K562 (cell line): ENCODE results near the gene ATG13. TPM values are rescaled to one million over a fixed set of nuclear protein-coding genes. Genes with fewer than 3 reads are reported as not detected.

Experiments used
- ATAC-seq: fragments of 200-7000 bp; cut with Tn5 transposase; 3 replicates; pipeline ENCODE4 v1.9.1; 2020; ENCODE audit warnings: moderate library complexity
- BruUV-seq: library from RNA; stranded (reverse); fragments of 400-500 nt; replicated peaks from 2 replicates; lab custom pipeline; 2021; lab: Mats Ljungman, UMichigan
- CTCF ChIA-PET: fragments of 300-600 bp; formaldehyde crosslinking; extraction: SDS; loops from one replicate; lab custom pipeline; 2021; ENCODE audit warnings: low intra/inter-chr PET ratio; lab: Yijun Ruan, JAX
- POLR2A ChIA-PET: fragments of 300-600, 350-650 bp; sonication (Branson Sonifier 250); formaldehyde crosslinking; extraction: SDS; loops from one replicate; lab custom pipeline; 2021; ENCODE audit warnings: antibody characterized with exemption, inconsistent platforms; lab: Yijun Ruan, JAX
- DNase-seq, 4 experiments: peaks; one replicate each; pipeline versions ENCODE4 v3.0.0 to v3.0.0-alpha.2; 2011 to 2018; ENCODE audit warnings: low spot score in 3 of 4, mixed read lengths in 3 of 4; ENCODE audit errors: extremely low read depth in 1 of 4
- FAIRE-seq: peaks from 2 replicates; lab custom pipeline; 2011; peaks lifted over from hg19 to GRCh38; lab: Jason Lieb, UNC
- H2AFZ ChIP-seq: 2 replicates; pipeline ENCODE4 v1.6.0; 2011; ENCODE audit warnings: low read depth, low read length, control low read depth, inconsistent platforms
- H3K27ac ChIP-seq: fragments of 200-600 bp; 3 replicates; pipeline ENCODE4 v1.8.0; 2011; ENCODE audit warnings: low read depth, mild to moderate bottlenecking, control low read depth, inconsistent platforms, low read length, moderate library complexity, mixed read lengths; ENCODE audit errors: extremely low read depth
- H3K27me3 ChIP-seq, 2 experiments: fragments of 300-600 bp in 1 of 2; 2 replicates in 1 of 2; 3 replicates in 1 of 2; pipeline versions ENCODE4 v1.6.0 to v1.8.0; 2011; ENCODE audit warnings: inconsistent platforms in 2 of 2, low read length in 2 of 2, mild to moderate bottlenecking in 1 of 2, mixed read lengths in 1 of 2, moderate library complexity in 1 of 2; ENCODE audit not compliant: control insufficient read depth in 2 of 2, insufficient read depth in 2 of 2
- H3K36me3 ChIP-seq: fragments of 300-600 bp; 3 replicates; pipeline ENCODE4 v1.8.0; 2011; ENCODE audit warnings: mild to moderate bottlenecking, low read length, inconsistent platforms; ENCODE audit not compliant: control insufficient read depth, insufficient read depth
- H3K4me1 ChIP-seq, 2 experiments: fragments of 200-600 bp in 1 of 2; replicated peaks in 1 of 2; 2 replicates in 1 of 2; 3 replicates in 1 of 2; pipeline versions ENCODE4 v1.5.1 to v1.8.0; 2011; ENCODE audit warnings: inconsistent platforms in 2 of 2, low read length in 2 of 2, mild to moderate bottlenecking in 1 of 2, mixed read lengths in 1 of 2, moderate library complexity in 1 of 2; ENCODE audit not compliant: control insufficient read depth in 2 of 2, insufficient read depth in 2 of 2
- H3K4me2 ChIP-seq: 2 replicates; pipeline ENCODE4 v1.6.1; 2011; ENCODE audit warnings: low read length, control low read depth, inconsistent platforms, mixed read lengths; ENCODE audit not compliant: insufficient read depth
- H3K4me3 ChIP-seq: fragments of 200-600 bp; sonication (generic), shearing (Covaris generic); 2 replicates; pipeline ENCODE4 v1.5.1; 2016; ENCODE audit warnings: control low read depth, inconsistent platforms
- H3K79me2 ChIP-seq: fragments of 200-600 bp; 3 replicates; pipeline ENCODE4 v1.8.0; 2011; ENCODE audit warnings: low read length, inconsistent platforms; ENCODE audit not compliant: control insufficient read depth, insufficient read depth
- H3K9ac ChIP-seq, 2 experiments: 2 replicates each; pipeline versions ENCODE4 v1.6.0 to v1.6.1; 2011; ENCODE audit warnings: low read depth in 2 of 2, low read length in 2 of 2, control low read depth in 1 of 2, inconsistent platforms in 1 of 2, mild to moderate bottlenecking in 1 of 2, mixed read lengths in 1 of 2; ENCODE audit not compliant: insufficient read depth in 1 of 2
- H3K9me1 ChIP-seq: one replicate; pipeline ENCODE4 v1.6.0; 2011; ENCODE audit warnings: inconsistent platforms, mild to moderate bottlenecking, low read length, moderate library complexity; ENCODE audit not compliant: control insufficient read depth, insufficient read depth
- H3K9me3 ChIP-seq: replicated peaks from 2 replicates; pipeline ENCODE4 v1.5.1; 2011; ENCODE audit warnings: low read depth, low read length, inconsistent platforms; ENCODE audit not compliant: control insufficient read depth, insufficient read depth
- H4K20me1 ChIP-seq: replicated peaks from 2 replicates; pipeline ENCODE4 v1.6.1; 2011; ENCODE audit warnings: low read length, inconsistent platforms, mixed read lengths; ENCODE audit not compliant: control insufficient read depth, insufficient read depth
- BMI1 ChIP-seq: fragments of 150-350 bp; IDR thresholded peaks from 2 replicates; pipeline ENCODE4 v1.6.1; 2014; ENCODE audit warnings: low read length
- CC2D1A ChIP-seq: fragments of 450-650 bp; IDR thresholded peaks from 2 replicates; pipeline ENCODE4 v1.6.1; 2017; ENCODE audit warnings: mild to moderate bottlenecking
- HNRNPK ChIP-seq: fragments of 200-400 bp; formaldehyde crosslinking; IDR thresholded peaks from one replicate; pipeline ENCODE4 v1.6.1; 2018; ENCODE audit warnings: mild to moderate bottlenecking, low read depth, low read length; ENCODE audit not compliant: poor library complexity, severe bottlenecking
- NCOA2 ChIP-seq, 2 experiments: fragments of 450-650 bp; IDR thresholded peaks; 2 replicates each; pipeline ENCODE4 v1.6.1; 2018; ENCODE audit warnings: mild to moderate bottlenecking in 2 of 2, moderate library complexity in 1 of 2; ENCODE audit not compliant: partially characterized antibody in 2 of 2
- RHOXF2B ChIP-seq: fragments of 250-450 bp; sonication (Bioruptor Pico); conservative IDR thresholded peaks from 2 replicates; pipeline ENCODE4 v1.5.1; 2021
- SMARCA5 ChIP-seq: fragments of 450-650 bp; IDR thresholded peaks from 2 replicates; pipeline ENCODE4 v1.6.1; 2016
- YBX1 ChIP-seq: fragments of 450-650 bp; IDR thresholded peaks from 2 replicates; pipeline ENCODE4 v1.7.1; 2016; ENCODE audit warnings: mild to moderate bottlenecking
- ZNF3 ChIP-seq: fragments of 250-450 bp; sonication (Bioruptor Pico); IDR thresholded peaks from 2 replicates; pipeline ENCODE4 v1.5.0; 2021; ENCODE audit warnings: mild to moderate bottlenecking, moderate library complexity
- ZNF316 ChIP-seq: fragments of 450-650 bp; IDR thresholded peaks from 2 replicates; pipeline ENCODE4 v1.6.1; 2016
- ZNF431 ChIP-seq: sonication (generic); formaldehyde crosslinking; IDR thresholded peaks from 2 replicates; pipeline ENCODE4 v1.8.0; 2022; ENCODE audit warnings: mild to moderate bottlenecking, missing genetic modification reagents
- ZNF507 ChIP-seq: conservative IDR thresholded peaks from 2 replicates; pipeline ENCODE4 v1.6.1; 2017; ENCODE audit warnings: missing genetic modification characterization, missing compliant biosample characterization
- WGBS: fragments of 100-300 bp; shearing (Covaris generic); methylation state at CpG from one replicate; pipeline ENCODE4 v1.1.6; 2016; ENCODE audit warnings: low coverage, mixed read lengths; ENCODE audit not compliant: insufficient coverage; ENCODE audit errors: missing lambda C conversion rate; 5-methylcytosine and 5-hydroxymethylcytosine counted together
- in situ Hi-C: fragments of 300-500 bp; cut with MboI; formaldehyde crosslinking; loops from 4 replicates; pipeline ENCODE4 v1.15.0; 2018; ENCODE audit warnings: inconsistent platforms, mixed read lengths
- intact Hi-C: fragments of 100-400 bp; cut with micrococcal nuclease; formaldehyde crosslinking; loops from 2 replicates; pipeline ENCODE4 v1.14.2; 2022
- polyA plus RNA-seq, 8 experiments: library from polyadenylated mRNA; depleted of rRNA in 4 of 8; stranded (reverse) in 5 of 8; unstranded in 3 of 8; fragments of >200 nt; fragmentation: Nextera tagmentation in 2 of 8; fragmentation: Illumina TruSeq in 1 of 8; extraction: Ambion mirVana in 2 of 8; extraction: Trizol in 1 of 8; gene quantifications; 2 replicates each; pipeline versions ENCODE4 v1.2.1 to v1.2.3, GENCODE V29; 2011 to 2014; ENCODE audit warnings: inconsistent platforms in 1 of 8, missing spikeins in 1 of 8
- total RNA-seq, 7 experiments: library from RNA; depleted of rRNA in 6 of 7; stranded (reverse); fragments of >200 nt in 6 of 7; fragmentation: Illumina TruSeq in 2 of 7; extraction: Trizol in 2 of 7; gene quantifications; 2 replicates each; pipeline versions ENCODE4 v1.2.1 to v1.2.3, GENCODE V29; 2011 to 2021; ENCODE audit warnings: low replicate concordance in 1 of 7
- TF ChIP-seq, protein P1 (sequence below): fragments of 250-450 bp; sonication (Bioruptor Pico); IDR thresholded peaks from 2 replicates; pipeline ENCODE4 v1.4.0; 2020; ENCODE audit warnings: borderline replicate concordance
- TF ChIP-seq, protein P2 (sequence below): fragments of 450-650 bp; formaldehyde crosslinking; IDR thresholded peaks from 2 replicates; pipeline ENCODE4 v1.4.0; 2020; ENCODE audit warnings: mild to moderate bottlenecking, moderate library complexity
- TF ChIP-seq, protein P3 (sequence below): fragments of 450-650 bp; IDR thresholded peaks from 2 replicates; pipeline ENCODE4 v1.6.1; 2014; ENCODE audit warnings: low read depth, mild to moderate bottlenecking, moderate library complexity, borderline replicate concordance
- TF ChIP-seq, protein P4 (sequence below): sonication (generic); formaldehyde crosslinking; IDR thresholded peaks from 2 replicates; pipeline ENCODE4 v1.8.1; 2023; ENCODE audit warnings: mild to moderate bottlenecking, missing genetic modification reagents
- TF ChIP-seq, protein P5 (sequence below): sonication (generic); formaldehyde crosslinking; IDR thresholded peaks from 2 replicates; pipeline ENCODE4 v1.8.1; 2023; ENCODE audit warnings: mild to moderate bottlenecking, missing genetic modification reagents, moderate library complexity

The ATG13 gene
- total and polyA plus RNA-seq, 9 of the 15 experiments (the other 6 are each of a cell fraction or from before 2014, with no cell fraction given), result 13.1 to 61.5 (median 36.5) TPM

DNA sequence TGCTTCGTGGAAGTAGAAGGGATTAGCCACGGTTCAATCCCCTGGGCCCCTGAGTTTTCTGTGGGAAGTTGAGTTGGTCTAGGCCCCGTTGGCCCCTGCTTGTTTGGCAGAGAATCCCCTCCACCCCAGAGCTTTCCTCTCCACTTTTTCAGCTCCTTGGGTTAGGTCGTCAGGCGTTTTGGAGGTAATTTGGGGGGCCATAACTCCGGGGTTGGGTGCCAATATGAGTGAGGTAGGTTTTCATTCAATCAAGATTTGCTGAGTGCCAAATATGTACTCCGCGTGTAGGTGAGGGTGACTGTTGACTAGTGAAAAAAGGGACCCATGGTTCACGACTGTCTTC, 590 bp downstream of the ATG13 start:
- Histone ChIP-seq H3K9ac (peak overlapping the region; percentile 100), H3K4me1 (peaks cover 14 to 15% of the 10 kb centered on the region in 2 experiments; a peak in 4 of 5 replicates), H2AFZ (peak overlapping the region; percentile 98), H3K27ac (peak overlapping the region; percentile 100), H3K79me2 (peaks cover 62% of the 10 kb centered on the region), H3K4me2 (peak overlapping the region; percentile 99), H3K27me3 (no peaks in the 10 kb centered on the region), H3K9me3 (no peaks in the 10 kb centered on the region), H4K20me1 (no peaks in the 10 kb centered on the region), H3K4me3 (peak overlapping the region; percentile 99), H3K9me1 (no peaks in the 10 kb centered on the region), H3K36me3 (peaks cover 19% of the 10 kb centered on the region; the same call in 2 of the 3 replicates)
- BruUV-seq, result no TSS peak
- CTCF ChIA-PET, result interaction anchor here (0.7 to 2.7 kb wide), 4 partner anchors 28 to 229 kb away, joined by 3 to 7 read pairs (median 4); no protein-coding TSS in a partner anchor
- in situ Hi-C loops, result no loop called here
- POLR2A ChIA-PET, result interaction anchor here (0.6 to 2.0 kb wide), 18 partner anchors 10 to 709 kb away, joined by 3 to 12 read pairs (median 4); partner anchors contain the start of genes AMBRA1 and ZNF408
- WGBS, result 1% methylated on average over 9 of the region's 9 CpGs
- DNase-seq (no peak), FAIRE-seq (no peak), ATAC-seq (peak; percentile 9)
- intact Hi-C loops, result loop anchor here (2.0 to 5.0 kb wide), 4 partner anchors 21 to 231 kb away; no protein-coding TSS in a partner anchor
- TF ChIP-seq ZNF3 (CRISPR knock-in tag), result no peak
- TF ChIP-seq, protein P1, sequence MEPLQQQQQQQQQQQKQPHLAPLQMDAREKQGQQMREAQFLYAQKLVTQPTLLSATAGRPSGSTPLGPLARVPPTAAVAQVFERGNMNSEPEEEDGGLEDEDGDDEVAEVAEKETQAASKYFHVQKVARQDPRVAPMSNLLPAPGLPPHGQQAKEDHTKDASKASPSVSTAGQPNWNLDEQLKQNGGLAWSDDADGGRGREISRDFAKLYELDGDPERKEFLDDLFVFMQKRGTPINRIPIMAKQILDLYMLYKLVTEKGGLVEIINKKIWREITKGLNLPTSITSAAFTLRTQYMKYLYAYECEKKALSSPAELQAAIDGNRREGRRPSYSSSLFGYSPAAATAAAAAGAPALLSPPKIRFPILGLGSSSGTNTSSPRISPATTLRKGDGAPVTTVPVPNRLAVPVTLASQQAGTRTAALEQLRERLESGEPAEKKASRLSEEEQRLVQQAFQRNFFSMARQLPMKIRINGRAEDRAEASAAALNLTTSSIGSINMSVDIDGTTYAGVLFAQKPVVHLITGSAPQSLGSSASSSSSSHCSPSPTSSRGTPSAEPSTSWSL (CRISPR knock-in tag), result no peak
- no peak for TF ChIP-seq NCOA2 (IDR thresholded peaks at IDR 0.05; ENCODE audit: partially characterized antibody in 2 of 2)
- TF ChIP-seq ZNF507 (tag), result no peak
- peak; percentile 32; the same call in 1 of the 2 replicates for TF ChIP-seq ZNF316
- TF ChIP-seq BMI1, result no peak
- no peak for TF ChIP-seq HNRNPK
- TF ChIP-seq, protein P2, sequence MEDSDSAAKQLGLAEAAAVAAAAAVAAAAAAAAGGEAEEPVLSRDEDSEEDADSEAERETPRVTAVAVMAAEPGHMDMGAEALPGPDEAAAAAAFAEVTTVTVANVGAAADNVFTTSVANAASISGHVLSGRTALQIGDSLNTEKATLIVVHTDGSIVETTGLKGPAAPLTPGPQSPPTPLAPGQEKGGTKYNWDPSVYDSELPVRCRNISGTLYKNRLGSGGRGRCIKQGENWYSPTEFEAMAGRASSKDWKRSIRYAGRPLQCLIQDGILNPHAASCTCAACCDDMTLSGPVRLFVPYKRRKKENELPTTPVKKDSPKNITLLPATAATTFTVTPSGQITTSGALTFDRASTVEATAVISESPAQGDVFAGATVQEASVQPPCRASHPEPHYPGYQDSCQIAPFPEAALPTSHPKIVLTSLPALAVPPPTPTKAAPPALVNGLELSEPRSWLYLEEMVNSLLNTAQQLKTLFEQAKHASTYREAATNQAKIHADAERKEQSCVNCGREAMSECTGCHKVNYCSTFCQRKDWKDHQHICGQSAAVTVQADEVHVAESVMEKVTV (CRISPR knock-in tag), result no peak
- peak; percentile 35; the same call in 1 of the 2 replicates for TF ChIP-seq CC2D1A
- TF ChIP-seq, protein P3, sequence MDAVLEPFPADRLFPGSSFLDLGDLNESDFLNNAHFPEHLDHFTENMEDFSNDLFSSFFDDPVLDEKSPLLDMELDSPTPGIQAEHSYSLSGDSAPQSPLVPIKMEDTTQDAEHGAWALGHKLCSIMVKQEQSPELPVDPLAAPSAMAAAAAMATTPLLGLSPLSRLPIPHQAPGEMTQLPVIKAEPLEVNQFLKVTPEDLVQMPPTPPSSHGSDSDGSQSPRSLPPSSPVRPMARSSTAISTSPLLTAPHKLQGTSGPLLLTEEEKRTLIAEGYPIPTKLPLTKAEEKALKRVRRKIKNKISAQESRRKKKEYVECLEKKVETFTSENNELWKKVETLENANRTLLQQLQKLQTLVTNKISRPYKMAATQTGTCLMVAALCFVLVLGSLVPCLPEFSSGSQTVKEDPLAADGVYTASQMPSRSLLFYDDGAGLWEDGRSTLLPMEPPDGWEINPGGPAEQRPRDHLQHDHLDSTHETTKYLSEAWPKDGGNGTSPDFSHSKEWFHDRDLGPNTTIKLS, result peak; percentile 20; the same call in 1 of the 2 replicates
- TF ChIP-seq, protein P4, sequence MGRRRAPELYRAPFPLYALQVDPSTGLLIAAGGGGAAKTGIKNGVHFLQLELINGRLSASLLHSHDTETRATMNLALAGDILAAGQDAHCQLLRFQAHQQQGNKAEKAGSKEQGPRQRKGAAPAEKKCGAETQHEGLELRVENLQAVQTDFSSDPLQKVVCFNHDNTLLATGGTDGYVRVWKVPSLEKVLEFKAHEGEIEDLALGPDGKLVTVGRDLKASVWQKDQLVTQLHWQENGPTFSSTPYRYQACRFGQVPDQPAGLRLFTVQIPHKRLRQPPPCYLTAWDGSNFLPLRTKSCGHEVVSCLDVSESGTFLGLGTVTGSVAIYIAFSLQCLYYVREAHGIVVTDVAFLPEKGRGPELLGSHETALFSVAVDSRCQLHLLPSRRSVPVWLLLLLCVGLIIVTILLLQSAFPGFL (CRISPR knock-in tag), result peak; percentile 84; the same call in 1 of the 2 replicates
- TF ChIP-seq, protein P5, sequence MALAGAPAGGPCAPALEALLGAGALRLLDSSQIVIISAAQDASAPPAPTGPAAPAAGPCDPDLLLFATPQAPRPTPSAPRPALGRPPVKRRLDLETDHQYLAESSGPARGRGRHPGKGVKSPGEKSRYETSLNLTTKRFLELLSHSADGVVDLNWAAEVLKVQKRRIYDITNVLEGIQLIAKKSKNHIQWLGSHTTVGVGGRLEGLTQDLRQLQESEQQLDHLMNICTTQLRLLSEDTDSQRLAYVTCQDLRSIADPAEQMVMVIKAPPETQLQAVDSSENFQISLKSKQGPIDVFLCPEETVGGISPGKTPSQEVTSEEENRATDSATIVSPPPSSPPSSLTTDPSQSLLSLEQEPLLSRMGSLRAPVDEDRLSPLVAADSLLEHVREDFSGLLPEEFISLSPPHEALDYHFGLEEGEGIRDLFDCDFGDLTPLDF (CRISPR knock-in tag), result peak; percentile 8; the same call in 1 of the 2 replicates
- TF ChIP-seq ZNF431, result no peak
- TF ChIP-seq SMARCA5, result 0 out of 2 replicates have a peak, but pooled peaks have one; percentile 1
- TF ChIP-seq RHOXF2B (CRISPR knock-in tag), result no peak
- no peak for TF ChIP-seq YBX1
